HCT116 (cell line): ENCODE results near the gene SEH1L.

Experiments
- CTCF ChIP-seq, 3 experiments: fragments of 200-600 bp in 1 of 3; sonication (generic) in 1 of 3; IDR thresholded peaks in 2 of 3; conservative IDR thresholded peaks in 1 of 3; 2 replicates each; pipeline ENCODE4 v1.5.1; 2012 to 2017; ENCODE audit warnings: low read depth in 2 of 3, low read length in 2 of 3, antibody characterized with exemption in 1 of 3, borderline replicate concordance in 1 of 3, control low read depth in 1 of 3, mild to moderate bottlenecking in 1 of 3, mixed read lengths in 1 of 3, mixed run types in 1 of 3, moderate library complexity in 1 of 3; ENCODE audit not compliant: insufficient read depth in 1 of 3
- EGR1 ChIP-seq: IDR thresholded peaks from 2 replicates; pipeline ENCODE4 v1.6.1; 2012; ENCODE audit warnings: low read depth
- EZH2 ChIP-seq: fragments of 200-600 bp; sonication (generic); IDR thresholded peaks from 2 replicates; pipeline ENCODE4 v1.6.1; 2017; ENCODE audit warnings: antibody characterized with exemption, mixed run types
- EZH2phosphoT487 ChIP-seq: fragments of 200-600 bp; IDR thresholded peaks from 2 replicates; pipeline ENCODE4 v1.6.1; 2018; ENCODE audit warnings: antibody characterized with exemption, borderline replicate concordance
- FOSL1 ChIP-seq: IDR thresholded peaks from 2 replicates; pipeline ENCODE4 v1.6.1; 2012; ENCODE audit warnings: low read depth
- MAX ChIP-seq: IDR thresholded peaks from 2 replicates; pipeline ENCODE4 v1.6.1; 2012
- POLR2A ChIP-seq: IDR thresholded peaks from 2 replicates; pipeline ENCODE4 v1.7.0; 2011; ENCODE audit warnings: borderline replicate concordance; ENCODE audit not compliant: insufficient read depth, insufficient read length; ENCODE audit errors: extremely low read depth
- POLR2AphosphoS5 ChIP-seq: IDR thresholded peaks from 2 replicates; pipeline ENCODE4 v1.6.1; 2011; ENCODE audit warnings: mild to moderate bottlenecking, low read depth, low read length, moderate library complexity
- RAD21 ChIP-seq: IDR thresholded peaks from 2 replicates; pipeline ENCODE4 v1.6.1; 2012; ENCODE audit warnings: low read depth, mild to moderate bottlenecking
- REST ChIP-seq: IDR thresholded peaks from 2 replicates; pipeline ENCODE4 v1.6.1; 2012; ENCODE audit warnings: low read depth
- YY1 ChIP-seq: IDR thresholded peaks from 2 replicates; pipeline ENCODE4 v1.6.1; 2011; ENCODE audit warnings: low read length, low read depth, moderate library complexity, mild to moderate bottlenecking; ENCODE audit not compliant: insufficient replicate concordance; ENCODE audit errors: extremely low read depth
- ZBTB33 ChIP-seq: IDR thresholded peaks from 2 replicates; pipeline ENCODE4 v1.6.1; 2011; ENCODE audit warnings: mild to moderate bottlenecking, low read length, moderate library complexity; ENCODE audit not compliant: insufficient replicate concordance; ENCODE audit errors: extremely low read depth
- ZNF274 ChIP-seq: fragments of 200-500 bp; sonication (Bioruptor generic); IDR thresholded peaks from 2 replicates; pipeline ENCODE4 v1.6.1; 2014; ENCODE audit warnings: mild to moderate bottlenecking, low read depth, low read length, inconsistent platforms

GRCh38 chr18:12973562-12974213 lies 25.9 kb downstream of the SEH1L start:
- no peak for TF ChIP-seq CTCF (IDR thresholded peaks at IDR 0.05 in 2 of 3, conservative IDR thresholded peaks at IDR 0.05 in 1 of 3; ENCODE audit: borderline replicate concordance in 1 of 3, insufficient read depth in 1 of 3, low read depth in 2 of 3, low read length in 2 of 3)
- no peak for TF ChIP-seq REST
- TF ChIP-seq POLR2AphosphoS5, result no peak
- no peak for TF ChIP-seq POLR2A
- no peak for TF ChIP-seq EGR1
- TF ChIP-seq MAX, result no peak
- TF ChIP-seq FOSL1, result no peak
- TF ChIP-seq RAD21, result no peak
- no peak for TF ChIP-seq ZNF274
- no peak for TF ChIP-seq EZH2phosphoT487
- no peak for TF ChIP-seq EZH2
- no peak for TF ChIP-seq YY1
- no peak for TF ChIP-seq ZBTB33
